Brain microvascular endothelial cell (primary cell): Measurements from ENCODE around the gene SLC16A11.

Experiments
- DNase-seq: peaks from one replicate; pipeline ENCODE4 v3.0.0-alpha.2; 2020
- H3K27ac ChIP-seq: fragments of 250-450 bp; sonication (Bioruptor Pico); 2 replicates; pipeline ENCODE4 v1.5.1; 2020; ENCODE audit warnings: mild to moderate bottlenecking, moderate library complexity
- H3K27me3 ChIP-seq: fragments of 250-450 bp; sonication (Bioruptor Pico); replicated peaks from 2 replicates; pipeline ENCODE4 v1.5.1; 2020; ENCODE audit warnings: mild to moderate bottlenecking
- H3K36me3 ChIP-seq: fragments of 250-450 bp; sonication (Bioruptor Pico); replicated peaks from 2 replicates; pipeline ENCODE4 v1.5.1; 2020; ENCODE audit warnings: mild to moderate bottlenecking
- H3K4me3 ChIP-seq: 2 replicates; pipeline ENCODE4 v1.5.1; 2011; ENCODE audit warnings: low read depth, mild to moderate bottlenecking, control low read depth, low read length, moderate library complexity
- CTCF ChIP-seq: IDR thresholded peaks from 2 replicates; pipeline ENCODE4 v1.5.1; 2011; ENCODE audit warnings: low read depth, mild to moderate bottlenecking, moderate library complexity, low read length, control low read depth, inconsistent platforms; ENCODE audit errors: missing control alignments
- in situ Hi-C: cut with HindIII; loops from 2 replicates; pipeline ENCODE4 v1.10.0; 2017; ENCODE audit warnings: low sequenced_read_pairs, low pct_ligation_motif_present

Gene SLC16A11

GRCh38 chr17:7019839-7020519 lies 23.9 kb downstream of the SLC16A11 start:
- Histone ChIP-seq H3K27ac (no peak overlapping the region), H3K36me3 (no peaks in the 10 kb centered on the region), H3K27me3 (no peaks in the 10 kb centered on the region), H3K4me3 (peak overlapping the region; percentile 52)
- TF ChIP-seq CTCF, result no peak
- in situ Hi-C loops, result no loop called here
- DNase-seq, result no peak

GRCh38 chr17:7019367-7019766 lies 24.5 kb downstream of the SLC16A11 start:
- no peak for DNase-seq
- TF ChIP-seq CTCF, result no peak
- Histone ChIP-seq H3K27ac (no peak overlapping the region), H3K4me3 (no peak overlapping the region), H3K36me3 (no peaks in the 10 kb centered on the region), H3K27me3 (no peaks in the 10 kb centered on the region)
- in situ Hi-C loops, result no loop called here

GRCh38 chr17:7018331-7018964 lies 25.4 kb downstream of the SLC16A11 start:
- Histone ChIP-seq H3K36me3 (no peaks in the 10 kb centered on the region), H3K27me3 (no peaks in the 10 kb centered on the region), H3K4me3 (no peak overlapping the region), H3K27ac (no peak overlapping the region)
- DNase-seq, result no peak
- in situ Hi-C loops, result no loop called here
- TF ChIP-seq CTCF, result no peak

GRCh38 chr17:7017827-7018200 lies 26.1 kb downstream of the SLC16A11 start:
- H3K36me3 ChIP-seq, result no peaks in the 10 kb centered on the region
- DNase-seq, result no peak
- no peak overlapping the region for H3K27ac ChIP-seq
- H3K4me3 ChIP-seq, result no peak overlapping the region
- TF ChIP-seq CTCF, result no peak
- in situ Hi-C loops, result no loop called here
- no peaks in the 10 kb centered on the region for H3K27me3 ChIP-seq

- TF ChIP-seq CTCF, result no peak
- Histone ChIP-seq H3K4me3 (no peak overlapping the region), H3K27ac (no peak overlapping the region), H3K36me3 (no peaks in the 10 kb centered on the region), H3K27me3 (no peaks in the 10 kb centered on the region)
- DNase-seq, result no peak
- in situ Hi-C loops, result no loop called here
Observed at GRCh38 chr17:7016886-7017826, 26.7 kb downstream of the SLC16A11 start.
